GM15510 (cell line): Measurements from ENCODE around the gene IFI27L2.

ENCODE experiments used
- POLR2A ChIP-seq: IDR thresholded peaks from 3 replicates; pipeline ENCODE4 v1.6.1; 2011; ENCODE audit warnings: borderline replicate concordance; ENCODE audit not compliant: insufficient read length; ENCODE audit errors: extremely low read depth

Gene IFI27L2

GRCh38 chr14:94129111-94129757, at the start of gene IFI27L2:
IFI27L2 (minus strand) TSS chr14:94129604; CDS start chr14:94129564, 40 bp downstream.
- peak; percentile 74 for TF ChIP-seq POLR2A

GRCh38 chr14:94177806-94178205, 48.4 kb upstream of the IFI27L2 start:
- TF ChIP-seq POLR2A = no peak

GRCh38 chr14:94176808-94177207, 47.4 kb upstream of the IFI27L2 start:
- TF ChIP-seq POLR2A = no peak

GRCh38 chr14:94175747-94176146, 46.3 kb upstream of the IFI27L2 start:
- no peak for TF ChIP-seq POLR2A

- no peak for TF ChIP-seq POLR2A
Measured at GRCh38 chr14:94175011-94175745, 45.8 kb upstream of the IFI27L2 start.

GRCh38 chr14:94174604-94175010, 45.2 kb upstream of the IFI27L2 start:
- no peak for TF ChIP-seq POLR2A

- TF ChIP-seq POLR2A = no peak
Measured at GRCh38 chr14:94173885-94174603, 44.6 kb upstream of the IFI27L2 start, which contains the start of gene PPP4R4. PPP4R4 (plus strand) TSS chr14:94174322; CDS start chr14:94174466, 144 bp downstream.

GRCh38 chr14:94173471-94173884, 44.1 kb upstream of the IFI27L2 start:
- no peak for TF ChIP-seq POLR2A

GRCh38 chr14:94172545-94172944, 43.1 kb upstream of the IFI27L2 start:
- TF ChIP-seq POLR2A = no peak

GRCh38 chr14:94171208-94171607, 41.8 kb upstream of the IFI27L2 start:
- no peak for TF ChIP-seq POLR2A

GRCh38 chr14:94170136-94170535, 40.7 kb upstream of the IFI27L2 start:
- TF ChIP-seq POLR2A = no peak

- no peak for TF ChIP-seq POLR2A
Measured at GRCh38 chr14:94165744-94166143, 36.3 kb upstream of the IFI27L2 start.

- TF ChIP-seq POLR2A = no peak
Measured at GRCh38 chr14:94164685-94165431, 35.5 kb upstream of the IFI27L2 start.

- TF ChIP-seq POLR2A = no peak
Measured at GRCh38 chr14:94163796-94164195, 34.4 kb upstream of the IFI27L2 start.

- TF ChIP-seq POLR2A = no peak
Measured at GRCh38 chr14:94162466-94162865, 33.1 kb upstream of the IFI27L2 start.
